Loucy (cell line): ENCODE measurements around the gene SSUH2.

Experiments used
- CTCF ChIP-seq: fragments of 200-600 bp; sonication (generic); conservative IDR thresholded peaks from 2 replicates; pipeline ENCODE4 v1.5.1; 2014; ENCODE audit warnings: mild to moderate bottlenecking, antibody characterized with exemption, low read length
- EZH2phosphoT487 ChIP-seq: fragments of 200-600 bp; IDR thresholded peaks from 2 replicates; pipeline ENCODE4 v1.6.1; 2018; ENCODE audit warnings: antibody characterized with exemption, mild to moderate bottlenecking, moderate library complexity, borderline replicate concordance

GRCh38 chr3:8631661-8632060, 12.9 kb downstream of the SSUH2 start:
- TF ChIP-seq CTCF (no peak), EZH2phosphoT487 (no peak)
